ENCODE measurements around the gene MED15.

The MED15 gene

GRCh38 chr22:20606041-20606783 is 98.8 kb downstream of the MED15 start:
- DNase-seq (ENCODE audit: low read depth, low spot score): no peak
- TF ChIP-seq CTCF (IDR thresholded peaks at IDR 0.05; ENCODE audit: insufficient read depth, low read length, missing control alignments): peak; percentile 85
- ChIA-PET POLR2A (interaction anchor here (0.6 kb wide), 1 partner anchor 82 kb away, joined by 4 read pairs; no protein-coding TSS in a partner anchor), CTCF (interaction anchor here (0.5 to 1.7 kb wide), 17 partner anchors 10 to 187 kb away, joined by 3 to 6 read pairs (median 5); no protein-coding TSS in a partner anchor)
- no peak overlapping the region for H3K4me3 ChIP-seq (ENCODE audit: low read depth, low read length)

- POLR2A ChIA-PET: no interaction called here
- no peak for TF ChIP-seq CTCF (IDR thresholded peaks at IDR 0.05; ENCODE audit: insufficient read depth, low read length, missing control alignments)
- CTCF ChIA-PET: interaction anchor here (0.5 to 1.7 kb wide), 12 partner anchors 10 to 188 kb away, joined by 3 to 6 read pairs (median 5); no protein-coding TSS in a partner anchor
- no peak overlapping the region for H3K4me3 ChIP-seq (ENCODE audit: low read depth, low read length)
- DNase-seq (ENCODE audit: low read depth, low spot score): no peak
Observed at GRCh38 chr22:20606784-20607128, 99.3 kb downstream of the MED15 start.

- POLR2A ChIA-PET: no interaction called here
Observed at GRCh38 chr22:20607157-20607907, 99.9 kb downstream of the MED15 start.

GRCh38 chr22:20610243-20610686 is 102.9 kb downstream of the MED15 start:
- TF ChIP-seq CTCF (IDR thresholded peaks at IDR 0.05; ENCODE audit: insufficient read depth, low read length, missing control alignments): no peak
- ChIA-PET POLR2A (interaction anchor here (0.5 kb wide), 1 partner anchor 318 kb away, joined by 4 read pairs; no protein-coding TSS in a partner anchor), CTCF (no interaction called here)
- no peak overlapping the region for H3K4me3 ChIP-seq (ENCODE audit: low read depth, low read length)
- no peak for DNase-seq (ENCODE audit: low read depth, low spot score)

More at GRCh38 chr22:20607157-20607907, 99.9 kb downstream of the MED15 start:
- no peak for DNase-seq (ENCODE audit: low read depth, low spot score)
- CTCF ChIA-PET: interaction anchor here (0.5 to 1.7 kb wide), 11 partner anchors 9 to 188 kb away, joined by 3 to 6 read pairs (median 5); no protein-coding TSS in a partner anchor
- TF ChIP-seq CTCF (IDR thresholded peaks at IDR 0.05; ENCODE audit: insufficient read depth, low read length, missing control alignments): no peak
- no peak overlapping the region for H3K4me3 ChIP-seq (ENCODE audit: low read depth, low read length)

- ChIA-PET CTCF (no interaction called here), POLR2A (no interaction called here)
- TF ChIP-seq CTCF (IDR thresholded peaks at IDR 0.05; ENCODE audit: insufficient read depth, low read length, missing control alignments): no peak
- H3K4me3 ChIP-seq (ENCODE audit: low read depth, low read length): no peak overlapping the region
- DNase-seq (ENCODE audit: low read depth, low spot score): no peak
Observed at GRCh38 chr22:20610757-20611156, 103.3 kb downstream of the MED15 start.

- no peak for TF ChIP-seq CTCF (IDR thresholded peaks at IDR 0.05; ENCODE audit: insufficient read depth, low read length, missing control alignments)
Observed at GRCh38 chr22:20611418-20611817, 104.0 kb downstream of the MED15 start.

More at GRCh38 chr22:20611418-20611817, 104.0 kb downstream of the MED15 start:
- DNase-seq (ENCODE audit: low read depth, low spot score): no peak
- CTCF ChIA-PET: no interaction called here
- POLR2A ChIA-PET: no interaction called here
- H3K4me3 ChIP-seq (ENCODE audit: low read depth, low read length): no peak overlapping the region
